Fibroblast of lung (primary cell): ENCODE data around the gene DIAPH1. TPM values are rescaled to one million over a fixed set of nuclear protein-coding genes. Genes with fewer than 3 reads are reported as not detected.

Experiments used
- DNase-seq, 2 donors: peaks; one replicate each; pipeline versions ENCODE4 v3.0.0 to v3.0.0-alpha.2; 2010; ENCODE audit warnings: low read depth in 2 of 2
- H2AFZ ChIP-seq: 2 replicates; pipeline ENCODE4 v1.5.1; 2012; ENCODE audit warnings: low read length, control low read depth, inconsistent platforms
- H3K27ac ChIP-seq: 2 replicates; pipeline ENCODE4 v1.5.1; 2011; ENCODE audit warnings: low read length, control low read depth; ENCODE audit not compliant: insufficient read depth
- H3K27me3 ChIP-seq: 2 replicates; pipeline ENCODE4 v1.5.1; 2011; ENCODE audit warnings: mild to moderate bottlenecking, low read length; ENCODE audit not compliant: control insufficient read depth, insufficient read depth
- H3K36me3 ChIP-seq: 2 replicates; pipeline ENCODE4 v1.5.1; 2011; ENCODE audit warnings: low read length; ENCODE audit not compliant: control insufficient read depth, insufficient read depth
- H3K4me1 ChIP-seq: 2 replicates; pipeline ENCODE4 v1.5.1; 2011; ENCODE audit warnings: low read length; ENCODE audit not compliant: control insufficient read depth, insufficient read depth; ENCODE audit errors: extremely low read depth
- H3K4me2 ChIP-seq: 2 replicates; pipeline ENCODE4 v1.5.1; 2011; ENCODE audit warnings: low read length, control low read depth; ENCODE audit not compliant: insufficient read depth; ENCODE audit errors: extremely low read depth
- H3K4me3 ChIP-seq, 4 experiments: fragments of 200-600 bp in 1 of 4; sonication (generic) in 1 of 4; replicated peaks in 1 of 4; 2 replicates each; pipeline ENCODE4 v1.5.1; 2011 to 2016; ENCODE audit warnings: low read length in 4 of 4, low read depth in 3 of 4, mild to moderate bottlenecking in 3 of 4, control low read depth in 2 of 4, inconsistent platforms in 1 of 4, mixed read lengths in 1 of 4; ENCODE audit not compliant: insufficient read depth in 1 of 4; ENCODE audit errors: control extremely low read depth in 1 of 4
- H3K79me2 ChIP-seq: 2 replicates; pipeline ENCODE4 v1.5.1; 2012; ENCODE audit warnings: mild to moderate bottlenecking, low read length, inconsistent platforms; ENCODE audit not compliant: control insufficient read depth, insufficient read depth
- H3K9ac ChIP-seq: 2 replicates; pipeline ENCODE4 v1.5.1; 2011; ENCODE audit warnings: mild to moderate bottlenecking, low read length, control low read depth; ENCODE audit not compliant: insufficient read depth
- H3K9me3 ChIP-seq: 2 replicates; pipeline ENCODE4 v1.5.1; 2012; ENCODE audit warnings: low read depth, low read length; ENCODE audit not compliant: control insufficient read depth, insufficient read depth
- H4K20me1 ChIP-seq: 2 replicates; pipeline ENCODE4 v1.5.1; 2011; ENCODE audit warnings: low read length; ENCODE audit not compliant: control insufficient read depth, insufficient read depth; ENCODE audit errors: extremely low read depth
- CTCF ChIP-seq, 2 donors: IDR thresholded peaks in 1 of 2; conservative IDR thresholded peaks in 1 of 2; 1 replicate in 1 of 2; 2 replicates in 1 of 2; pipeline ENCODE4 v1.5.1; 2011 to 2012; ENCODE audit warnings: low read length in 2 of 2, control low read depth in 1 of 2, inconsistent platforms in 1 of 2, low read depth in 1 of 2, mild to moderate bottlenecking in 1 of 2
- EZH2 ChIP-seq: IDR thresholded peaks from 2 replicates; pipeline ENCODE4 v1.5.1; 2012; ENCODE audit warnings: low read length, control low read depth, mild to moderate bottlenecking; ENCODE audit errors: missing control alignments
- polyA plus RNA-seq, 2 donors: library from polyadenylated mRNA; depleted of rRNA in 1 of 2; stranded (reverse) in 1 of 2; unstranded in 1 of 2; fragments of >200 nt; gene quantifications; 2 replicates each; pipeline ENCODE4 v1.2.1, GENCODE V29; 2011 to 2012; ENCODE audit warnings: missing spikeins in 1 of 2
- total RNA-seq: library from RNA; depleted of rRNA; stranded (reverse); fragments of >200 nt; gene quantifications from 2 replicates; pipeline ENCODE4 v1.2.1, GENCODE V29; 2014

DIAPH1 gene
- total and polyA plus RNA-seq, 2 donors (not counting 1 experiment from before 2014, with no cell fraction given) = 21.1 to 30.9 TPM

GRCh38 chr5:141486091-141486490 is 132.7 kb downstream of the DIAPH1 start:
- no peak overlapping the region for H3K4me2 ChIP-seq
- peaks cover 49% of the 10 kb centered on the region for H3K79me2 ChIP-seq
- no peak for DNase-seq
- no peak overlapping the region for H3K4me3 ChIP-seq
- H2AFZ ChIP-seq = no peak overlapping the region
- peaks cover 23% of the 10 kb centered on the region for H3K4me1 ChIP-seq
- no peaks in the 10 kb centered on the region for H3K27me3 ChIP-seq
- TF ChIP-seq EZH2 (no peak), CTCF (conservative IDR thresholded peaks at IDR 0.05 in 1 of 2, IDR thresholded peaks at IDR 0.05 in 1 of 2; ENCODE audit: low read depth in 1 of 2, low read length in 2 of 2) (no peak)
- no peak overlapping the region for H3K27ac ChIP-seq
- no peaks in the 10 kb centered on the region for H3K9me3 ChIP-seq
- peaks cover 13% of the 10 kb centered on the region for H3K36me3 ChIP-seq
- H3K9ac ChIP-seq = no peak overlapping the region
- no peaks in the 10 kb centered on the region for H4K20me1 ChIP-seq

- no peak overlapping the region for H2AFZ ChIP-seq
- H3K4me1 ChIP-seq = peaks cover 23% of the 10 kb centered on the region
- no peaks in the 10 kb centered on the region for H3K27me3 ChIP-seq
- no peak overlapping the region for H3K27ac ChIP-seq
- no peaks in the 10 kb centered on the region for H4K20me1 ChIP-seq
- TF ChIP-seq CTCF (conservative IDR thresholded peaks at IDR 0.05 in 1 of 2, IDR thresholded peaks at IDR 0.05 in 1 of 2; ENCODE audit: low read depth in 1 of 2, low read length in 2 of 2) (no peak), EZH2 (no peak)
- peaks cover 44% of the 10 kb centered on the region for H3K79me2 ChIP-seq
- no peak overlapping the region for H3K9ac ChIP-seq
- DNase-seq = no peak
- H3K36me3 ChIP-seq = peaks cover 11% of the 10 kb centered on the region
- H3K4me2 ChIP-seq = peak overlapping the region; percentile 79
- H3K4me3 ChIP-seq = peak overlapping the region in 2 of 4 experiments; percentile 35 to 46
- no peaks in the 10 kb centered on the region for H3K9me3 ChIP-seq
Measured at GRCh38 chr5:141485321-141486055, 133.3 kb downstream of the DIAPH1 start.

GRCh38 chr5:141484641-141485311 is 134.0 kb downstream of the DIAPH1 start, which contains the start of gene PCDHGC4:
Gene PCDHGC4, plus strand, starts transcription at chr5:141485030. Its CDS starts 144 bp downstream, at chr5:141485174.
- Histone ChIP-seq H3K9me3 (no peaks in the 10 kb centered on the region), H3K27me3 (no peaks in the 10 kb centered on the region), H4K20me1 (peaks cover 2% of the 10 kb centered on the region), H3K36me3 (peaks cover 11% of the 10 kb centered on the region), H3K27ac (no peak within 1 kb of the TSS), H3K4me2 (peak within 1 kb of the TSS; percentile 79), H3K79me2 (peaks cover 41% of the 10 kb centered on the region), H3K9ac (no peak within 1 kb of the TSS), H3K4me3 (peak within 1 kb of the TSS in 3 of 4 experiments; percentile 16 to 46 (median 35)), H2AFZ (no peak within 1 kb of the TSS), H3K4me1 (peaks cover 24% of the 10 kb centered on the region)
- peak in 1 of 2 donors; percentile 41 for DNase-seq
- TF ChIP-seq CTCF (conservative IDR thresholded peaks at IDR 0.05 in 1 of 2, IDR thresholded peaks at IDR 0.05 in 1 of 2; ENCODE audit: low read depth in 1 of 2, low read length in 2 of 2) = no peak
- TF ChIP-seq EZH2 = no peak
